Dedifferentiated amniotic fluid mesenchymal stem cell (primary cell): ENCODE results near the gene RALGPS2.
"Not testable (repeated sequence)": the region's sequence is repeated elsewhere in the genome, so short reads cannot be mapped to it uniquely, and the experiment has no call there.

Experiments used
- DNase-seq: peaks from one replicate; pipeline ENCODE4 v3.0.0-alpha.2; 2016; ENCODE audit errors: extremely low spot score

RALGPS2 gene

DNA sequence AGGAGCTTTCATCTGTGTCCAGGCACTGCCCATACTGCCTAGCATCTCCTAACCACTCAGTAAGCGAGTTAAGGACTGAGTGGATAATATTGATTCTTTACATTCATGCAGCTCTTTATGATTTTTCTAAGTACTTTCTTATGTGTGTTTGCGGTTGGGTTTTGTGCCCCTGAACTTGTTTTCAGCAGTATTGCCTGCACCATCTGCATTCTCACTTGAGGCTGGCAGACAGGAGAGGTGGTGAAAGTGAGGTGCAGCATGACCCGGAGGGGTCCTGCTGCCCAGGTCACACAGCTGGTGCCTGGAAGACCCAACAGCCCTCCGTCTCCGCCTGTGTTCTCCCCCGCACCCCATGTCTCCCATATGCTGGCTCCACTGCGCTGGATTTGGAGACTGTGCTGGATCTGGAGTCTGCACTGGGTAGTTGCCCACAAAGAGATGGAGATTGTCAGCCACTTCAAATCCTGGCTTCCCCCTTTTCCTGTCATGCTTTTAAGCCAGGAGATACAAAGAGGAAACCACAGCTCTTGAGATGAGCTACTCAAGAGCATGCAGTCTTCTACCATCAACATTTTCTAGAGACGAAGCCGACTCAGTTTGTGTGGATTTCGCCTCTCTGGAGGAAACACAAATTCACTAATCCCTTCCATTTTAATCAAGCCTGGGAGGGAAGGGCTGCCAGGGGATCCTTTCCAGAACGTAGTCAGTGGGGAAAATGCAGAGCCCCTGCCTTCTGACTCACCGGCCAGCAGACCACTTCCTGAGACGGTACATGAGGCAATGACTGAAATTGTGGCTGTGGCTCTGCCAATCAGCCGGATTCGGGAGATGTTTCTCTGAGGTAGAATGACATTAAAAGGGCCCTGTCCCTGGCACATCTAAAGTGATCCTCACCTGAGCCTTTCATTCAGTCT is 217.5 kb downstream of the RALGPS2 start:
- DNase-seq = no peak

DNA sequence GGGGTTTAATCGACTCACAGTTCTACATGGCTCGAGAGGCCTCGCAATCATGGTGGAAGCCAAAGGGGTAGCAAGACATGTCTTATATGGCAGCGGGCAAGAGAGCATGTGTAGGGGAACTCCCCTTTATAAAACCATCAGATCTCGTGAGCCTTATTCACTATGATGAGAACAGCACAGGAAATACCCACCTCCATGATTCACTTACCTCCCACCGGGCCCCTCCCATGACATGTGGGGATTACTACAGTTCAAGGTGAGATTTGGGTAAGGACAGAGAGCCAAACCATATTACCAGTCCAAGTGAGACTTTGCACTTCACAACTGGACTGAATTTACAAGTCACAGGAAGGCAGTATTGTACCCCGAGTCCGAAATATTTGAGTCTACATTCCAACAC is 219.7 kb downstream of the RALGPS2 start:
- DNase-seq = no peak

DNA sequence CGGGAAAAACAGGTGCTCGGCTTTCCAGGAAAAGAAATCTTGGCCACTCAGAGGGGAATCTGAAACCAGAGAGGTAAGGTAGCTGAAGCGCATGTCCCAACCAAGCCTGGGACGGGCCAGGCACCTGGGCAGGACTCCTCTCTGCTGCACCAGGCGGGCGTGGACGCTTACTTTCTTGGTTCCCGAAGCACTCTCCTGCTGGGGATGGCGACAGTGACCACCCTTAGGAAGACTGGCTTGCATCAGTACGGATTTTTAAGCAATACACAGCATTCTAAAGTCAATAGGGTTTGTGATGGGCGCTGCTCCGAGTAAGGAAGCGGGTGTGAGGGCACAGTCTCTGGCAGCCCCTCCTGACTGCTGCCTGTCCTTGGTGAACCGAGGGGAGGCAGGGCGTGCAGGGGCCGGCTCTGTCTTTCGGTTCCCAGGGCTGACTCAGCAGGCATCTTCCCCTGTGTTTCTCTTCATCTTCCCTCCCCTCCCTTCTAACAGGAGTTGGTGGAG is 220.8 kb downstream of the RALGPS2 start:
- no peak for DNase-seq

DNA sequence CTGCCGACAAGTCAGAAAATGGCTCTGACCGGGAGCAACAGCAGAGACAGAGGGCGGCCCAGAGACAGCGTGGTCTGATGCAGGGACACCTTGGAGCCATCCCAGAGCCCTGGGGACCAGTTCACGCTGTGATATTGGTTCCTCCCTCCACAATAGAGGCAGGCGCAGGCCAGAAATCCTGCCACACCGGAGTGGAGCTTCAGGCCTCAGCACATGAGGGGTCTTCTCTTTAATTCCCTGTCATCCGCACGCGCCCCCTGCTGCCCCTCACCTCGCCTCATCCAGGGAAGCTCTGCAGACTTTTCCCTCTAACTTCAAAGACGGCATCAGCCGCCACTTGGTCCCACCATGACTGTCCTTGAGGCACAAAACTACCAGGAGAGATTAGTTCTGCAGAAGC is 221.4 kb downstream of the RALGPS2 start:
- no peak for DNase-seq

DNA sequence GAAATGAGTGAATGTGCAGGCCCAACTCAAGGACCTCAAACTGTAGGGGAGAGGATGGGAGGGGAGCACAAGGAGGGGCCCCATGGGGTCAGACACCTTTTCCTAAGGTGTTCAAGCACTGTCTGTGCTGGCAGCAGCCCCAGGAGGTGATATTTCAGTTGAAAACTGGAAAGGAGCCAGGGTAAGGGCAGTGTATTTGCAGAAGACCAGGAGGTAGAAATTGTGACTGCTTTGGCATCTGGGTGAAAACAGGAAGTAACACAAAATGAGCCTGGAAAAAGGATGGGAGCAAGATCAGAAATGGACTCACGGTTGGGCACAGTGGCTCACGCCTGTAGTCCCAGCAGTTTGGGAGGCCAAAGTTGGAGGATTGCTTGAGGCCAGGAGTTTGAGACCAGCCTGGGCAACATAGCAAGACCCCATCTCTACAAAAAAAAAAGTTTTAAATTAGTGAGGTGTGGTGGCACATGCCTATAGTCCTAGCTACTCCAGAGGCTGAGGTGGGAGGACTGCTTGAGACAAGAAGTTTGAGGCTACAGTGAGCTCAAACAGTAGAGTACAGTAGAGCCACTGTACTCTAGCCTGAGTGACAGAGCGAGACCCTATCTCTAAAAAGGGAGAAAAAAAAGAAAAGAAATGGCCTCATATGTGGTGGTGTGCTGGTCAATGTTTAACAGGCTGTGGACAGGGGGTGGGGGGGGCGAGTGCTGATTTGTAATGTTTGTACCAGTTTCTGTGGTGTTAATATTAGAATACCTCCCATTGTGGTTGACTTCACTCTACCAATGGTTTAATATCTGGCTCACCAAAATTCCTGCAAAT is 222.0 kb downstream of the RALGPS2 start:
- DNase-seq = no peak

DNA sequence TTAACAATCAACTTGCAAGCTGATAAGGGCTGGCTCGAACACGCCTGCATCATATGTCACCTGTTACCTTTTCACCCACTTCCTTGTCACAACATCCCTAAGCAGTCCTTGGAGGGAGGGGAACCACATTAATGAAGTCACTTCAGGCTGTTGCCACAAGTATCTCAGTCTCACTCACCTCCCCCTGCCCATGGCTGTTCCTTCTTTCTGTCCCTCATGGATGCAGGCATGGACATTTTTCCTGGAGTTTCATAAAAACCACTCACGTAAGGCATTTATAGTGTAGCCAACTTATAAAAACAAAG is 222.6 kb downstream of the RALGPS2 start:
- no peak for DNase-seq

DNA sequence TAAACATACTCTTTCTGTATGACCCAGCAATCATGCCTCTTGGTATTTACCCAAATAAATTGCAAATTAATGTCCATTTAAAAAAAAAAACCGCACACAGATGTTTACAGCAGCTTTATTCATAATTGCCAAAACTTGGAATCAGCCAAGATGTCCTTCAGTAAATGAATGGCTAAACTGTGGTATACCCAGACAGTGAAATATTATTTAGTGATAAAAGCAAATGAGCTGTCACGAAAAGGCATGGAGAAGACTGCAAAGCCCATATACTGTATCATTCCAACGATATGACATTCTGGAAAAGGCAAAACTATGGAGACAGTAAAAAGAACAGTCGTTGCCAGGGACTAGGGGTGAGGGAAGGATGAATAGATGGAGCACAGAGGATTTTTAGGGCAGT is 223.6 kb downstream of the RALGPS2 start:
- no peak for DNase-seq

DNA sequence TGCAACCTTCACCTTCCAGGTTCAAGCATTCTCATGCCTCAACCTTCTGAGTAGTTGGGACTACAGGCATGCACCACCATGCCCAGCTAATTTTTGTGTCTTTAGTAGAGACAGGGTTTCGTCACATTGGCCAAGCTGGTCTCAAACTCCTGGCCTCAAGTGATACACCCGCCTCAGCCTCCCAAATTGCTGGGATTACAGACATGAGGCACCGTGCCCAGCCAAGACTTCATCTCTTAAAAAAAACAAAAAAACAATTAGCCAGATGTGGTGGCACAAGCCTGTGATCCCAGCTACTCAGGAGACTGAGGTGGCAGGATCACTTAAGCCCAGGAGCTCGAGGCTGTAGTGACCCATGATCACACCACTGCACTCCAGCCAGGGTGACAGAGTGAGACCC is 224.8 kb downstream of the RALGPS2 start:
- not testable (repeated sequence) for DNase-seq

DNA sequence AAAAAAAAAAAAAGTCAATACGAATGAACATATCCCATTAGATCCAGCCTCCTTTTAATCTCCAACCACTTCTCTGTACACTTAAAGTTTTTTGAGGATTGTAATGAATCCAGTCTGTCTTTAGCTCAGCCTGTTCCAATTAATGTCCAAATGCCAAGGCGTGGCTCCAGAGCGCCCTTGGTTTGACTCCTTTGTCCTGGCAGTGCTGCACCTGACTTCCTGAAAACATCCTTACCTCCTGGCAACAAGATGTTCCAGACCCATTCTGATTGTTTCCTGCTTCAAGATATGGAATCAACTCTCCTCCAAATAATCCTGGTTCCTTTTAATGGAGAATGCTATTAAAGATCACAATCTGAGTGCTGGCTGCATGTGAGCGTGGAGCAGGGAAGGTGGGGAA is 226.6 kb downstream of the RALGPS2 start:
- DNase-seq = no peak

DNA sequence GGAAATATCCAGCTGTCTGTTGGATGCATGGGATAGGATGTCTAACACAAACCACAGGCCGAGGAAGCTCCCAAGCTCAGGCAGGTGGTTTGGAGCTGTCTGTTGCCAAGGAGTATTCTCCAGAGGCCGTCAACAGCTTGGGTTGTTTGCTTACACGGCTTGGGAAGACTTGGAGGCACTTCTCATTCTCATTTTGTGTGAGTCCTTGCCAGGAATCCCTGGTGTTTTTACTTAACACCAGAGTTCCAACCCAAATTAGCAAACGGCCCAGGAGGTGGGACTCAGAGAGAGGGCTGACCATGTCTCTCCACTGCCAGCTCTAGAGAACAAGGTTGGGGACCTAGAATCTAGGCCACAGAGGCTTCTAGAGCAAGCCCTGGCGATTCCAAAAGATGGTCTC is 228.0 kb downstream of the RALGPS2 start:
- DNase-seq = no peak

DNA sequence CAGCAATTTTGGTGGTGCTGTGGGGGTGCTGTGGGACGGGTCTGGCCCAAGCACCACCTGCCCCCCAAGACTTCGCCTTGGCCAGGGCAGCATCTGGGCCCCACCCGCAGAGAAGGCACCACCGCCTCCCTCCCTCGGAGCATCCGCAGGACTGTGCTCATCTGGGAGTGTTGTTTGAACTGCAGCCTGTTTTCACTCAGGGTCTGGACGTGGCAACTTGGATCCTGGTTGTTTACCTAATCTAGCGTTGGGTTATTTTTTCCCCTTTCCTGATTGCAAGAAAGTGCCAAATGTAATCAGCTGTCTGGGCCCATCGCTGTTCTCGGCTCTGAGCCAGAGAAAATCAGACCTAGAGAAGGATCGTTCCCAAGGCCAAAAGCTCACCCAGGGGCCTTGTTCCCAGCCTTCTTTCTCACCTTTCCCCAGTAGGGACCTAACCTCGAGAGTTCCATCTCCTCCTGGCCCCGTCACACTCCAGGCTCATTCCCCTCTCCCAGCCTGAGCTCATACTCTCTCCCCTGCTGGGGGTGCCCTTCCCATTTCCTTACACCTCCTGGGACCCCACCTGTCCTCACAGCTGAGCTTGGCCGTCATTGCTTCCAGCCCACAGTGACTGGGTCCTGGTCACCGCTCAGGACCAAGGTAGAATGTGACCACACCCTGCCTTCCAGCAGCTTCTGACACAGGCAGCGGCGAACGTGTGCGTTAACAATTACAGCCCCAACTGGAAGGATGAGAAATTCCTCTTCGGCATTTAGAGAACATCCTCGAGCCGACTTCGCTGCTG is 228.7 kb downstream of the RALGPS2 start:
- DNase-seq = no peak

DNA sequence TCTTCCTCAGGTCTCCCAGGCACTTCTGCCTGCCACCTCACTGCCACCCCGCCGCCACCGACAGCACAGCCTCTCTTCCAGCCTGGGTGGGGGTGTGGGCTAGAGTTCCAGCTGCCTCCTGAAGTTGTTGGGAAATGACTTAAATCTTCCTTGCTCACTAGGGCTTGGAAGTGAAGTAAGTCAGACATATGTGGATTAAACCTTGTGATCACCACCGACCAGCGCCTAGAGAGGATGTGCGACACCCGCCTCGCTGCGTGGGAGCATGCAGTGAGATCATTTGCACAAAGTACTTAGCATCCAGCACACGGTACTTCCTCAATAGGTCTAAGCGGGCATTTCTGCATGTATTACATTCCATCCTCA is 229.3 kb downstream of the RALGPS2 start:
- DNase-seq = no peak

DNA sequence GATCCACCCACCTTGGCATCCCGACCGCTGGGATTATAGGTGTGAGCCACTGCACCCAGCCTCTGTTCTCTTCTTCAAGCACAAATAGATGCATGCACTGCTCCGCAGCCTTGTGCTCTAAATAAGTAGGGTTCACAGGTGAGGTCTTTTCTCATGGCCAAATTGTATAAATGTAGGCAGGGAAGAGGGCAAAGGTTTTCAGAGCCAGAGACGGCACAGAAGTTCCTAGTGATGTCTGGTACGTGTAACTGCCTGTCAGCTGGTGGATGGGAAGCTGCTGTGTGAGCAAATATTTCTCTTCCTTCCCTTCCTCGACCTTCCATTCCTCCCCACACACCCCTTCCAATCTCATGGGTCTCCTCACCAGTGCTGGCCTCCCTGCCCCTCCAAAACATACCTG is 229.9 kb downstream of the RALGPS2 start:
- DNase-seq = no peak

DNA sequence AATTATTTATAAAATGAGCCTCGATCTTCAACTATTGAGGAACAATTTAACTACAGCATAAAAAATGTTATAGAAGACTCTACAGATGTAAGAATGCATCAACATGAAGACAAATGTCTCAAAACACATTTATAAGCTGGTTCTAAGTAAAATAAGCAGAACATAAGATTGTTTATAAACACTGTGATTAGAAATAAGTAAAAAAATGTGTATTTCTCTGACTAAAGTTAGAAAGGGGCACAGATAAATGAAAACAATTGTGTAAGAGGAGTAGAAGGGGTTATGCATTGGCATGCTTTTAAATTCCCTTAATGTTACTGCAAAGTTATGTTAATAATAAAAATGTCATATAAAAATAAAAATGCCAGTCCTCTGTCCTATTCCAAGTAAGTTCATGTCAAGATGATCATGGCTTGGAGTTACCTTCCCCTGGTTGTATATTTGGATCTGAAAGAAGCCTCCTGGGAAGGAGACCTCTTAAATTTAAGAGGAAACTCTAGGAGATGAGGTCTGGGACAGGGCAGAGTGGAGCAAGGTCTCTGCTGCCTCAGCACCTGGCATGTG is 230.4 kb downstream of the RALGPS2 start:
- no peak for DNase-seq

DNA sequence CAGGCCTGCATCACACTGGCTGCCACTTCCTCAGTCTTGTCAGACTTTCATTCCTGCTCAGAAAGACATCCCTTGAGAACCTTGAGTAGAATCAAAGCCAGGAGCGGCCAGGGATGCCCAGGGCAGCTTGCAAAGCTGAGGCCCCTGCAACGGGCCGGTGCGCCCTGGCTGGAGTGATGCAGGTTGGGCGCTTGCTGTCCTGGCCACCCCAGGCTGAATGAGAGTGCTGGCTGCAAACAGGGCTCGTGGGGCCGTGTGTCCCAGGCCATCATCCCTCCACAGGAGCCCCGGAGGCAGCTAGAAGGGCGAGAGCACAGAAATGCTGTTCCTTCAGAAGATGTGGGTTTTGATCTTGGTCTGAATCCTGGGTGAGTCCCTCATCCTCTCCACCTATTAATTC is 233.4 kb downstream of the RALGPS2 start:
- no peak for DNase-seq

DNA sequence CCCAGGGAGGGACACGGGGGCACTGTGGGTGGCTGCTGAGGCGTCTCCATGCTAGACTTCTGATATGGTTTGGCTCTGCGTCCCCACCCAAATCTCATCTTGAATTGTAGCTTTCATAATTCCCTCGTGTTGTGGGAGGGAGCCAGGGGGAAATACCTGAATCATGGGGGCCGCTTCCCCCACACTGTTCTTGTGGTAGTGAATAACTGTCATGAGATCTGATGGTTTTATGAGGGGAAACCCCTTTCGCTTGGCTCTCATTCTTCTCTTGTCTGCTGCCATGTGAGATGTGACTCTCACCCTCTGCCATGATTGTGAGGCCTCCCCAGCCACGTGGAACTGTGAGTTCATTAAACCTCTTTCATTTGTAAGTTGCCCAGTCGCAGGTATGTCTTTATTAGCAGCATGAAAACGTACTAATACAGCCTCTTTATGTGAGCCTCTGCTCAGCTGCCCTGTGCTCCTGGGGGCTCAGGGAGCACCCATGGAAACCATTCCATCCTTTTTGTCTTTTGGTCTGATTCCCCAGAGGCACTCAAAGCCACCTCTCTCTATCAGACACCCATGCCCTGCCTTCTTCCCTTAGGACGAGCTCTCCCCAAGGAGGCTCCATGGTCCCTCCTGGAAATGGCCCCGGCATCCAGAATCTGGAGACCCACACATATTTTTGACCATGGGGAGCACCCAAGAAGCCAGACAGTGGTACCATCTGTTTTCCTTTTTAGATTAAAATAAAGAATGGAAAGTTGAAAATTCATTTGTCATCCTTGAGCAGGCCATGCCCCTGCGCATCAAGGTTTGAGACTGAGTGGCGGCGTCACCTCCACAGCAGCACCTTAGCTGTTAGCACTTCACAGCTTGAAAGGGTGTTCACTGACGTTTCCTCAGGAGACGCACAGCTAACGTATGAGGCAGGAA is 234.8 kb downstream of the RALGPS2 start:
- no peak for DNase-seq

DNA sequence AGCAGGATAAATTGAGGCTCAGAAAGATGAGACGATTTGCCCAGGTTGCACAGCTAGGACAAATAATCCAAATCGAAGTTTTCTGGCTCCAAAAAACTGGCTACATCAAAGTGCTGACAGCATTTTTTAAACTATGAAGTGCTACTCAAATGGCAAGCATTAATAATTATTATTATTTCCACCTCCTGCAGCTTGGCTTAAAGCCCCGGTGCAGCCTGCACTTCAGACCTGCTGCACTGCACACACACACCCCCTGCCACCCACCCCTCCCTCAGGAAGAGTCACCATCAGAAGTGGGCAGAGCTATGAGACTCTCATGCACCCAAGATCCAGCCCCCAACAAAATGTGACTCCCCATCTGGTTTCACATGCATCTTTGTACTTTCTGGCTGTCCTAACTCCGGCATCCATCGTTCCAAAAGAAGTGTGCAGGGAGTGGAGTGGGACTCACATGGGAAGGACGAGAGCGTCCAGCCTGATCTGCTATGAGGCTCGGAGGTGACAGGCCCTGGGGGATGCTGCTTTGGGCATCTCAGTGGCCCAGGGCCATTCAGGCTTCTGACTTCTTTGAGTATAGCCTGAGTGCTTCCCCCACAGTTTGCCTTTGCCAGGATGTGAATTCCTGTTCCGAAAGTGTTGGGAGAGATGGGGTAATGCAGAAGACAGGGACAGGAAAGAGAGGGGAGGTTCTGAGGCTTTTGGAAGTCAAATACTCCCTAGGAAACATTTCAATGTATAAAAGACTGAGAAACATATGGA is 235.6 kb downstream of the RALGPS2 start:
- DNase-seq = no peak

DNA sequence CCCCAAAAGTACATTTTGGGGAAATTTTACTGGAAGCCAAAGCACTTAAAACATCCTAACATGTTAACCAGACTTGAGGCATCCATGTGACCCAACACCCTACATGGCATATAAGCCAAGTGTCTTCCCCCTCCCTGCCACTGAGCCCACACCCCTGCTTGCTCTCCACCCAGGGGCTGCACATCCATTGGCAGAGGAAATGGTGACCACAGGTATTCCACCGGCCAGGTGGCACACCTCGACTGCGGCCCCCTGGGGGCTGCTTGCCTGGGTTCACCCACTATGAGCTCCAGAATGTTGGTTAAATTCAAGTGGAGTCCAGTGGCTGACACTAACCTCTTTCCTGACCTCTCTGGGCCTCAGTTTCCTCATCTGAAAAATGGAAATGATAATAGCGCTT is 236.3 kb downstream of the RALGPS2 start:
- DNase-seq = no peak

DNA sequence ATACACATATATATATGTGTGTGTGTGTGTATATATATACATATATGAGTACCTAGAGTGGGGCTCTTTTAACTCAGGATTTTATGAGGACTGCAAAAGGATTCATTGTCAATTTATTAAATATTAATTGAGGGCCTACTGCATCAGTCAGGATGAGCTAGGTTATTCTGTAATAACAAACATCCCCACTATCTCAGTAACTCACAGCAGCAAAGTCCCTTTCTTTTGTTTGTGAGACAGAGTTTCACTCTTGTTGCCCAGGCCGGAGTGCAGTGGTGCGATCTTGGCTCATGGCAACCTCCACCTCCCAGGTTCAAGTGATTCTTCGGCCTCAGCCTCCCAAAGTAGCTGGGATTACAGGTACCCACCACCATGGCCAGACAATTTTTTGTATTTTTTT is 236.8 kb downstream of the RALGPS2 start:
- DNase-seq = no peak
